ENCODE data around the gene TUBB4B. TPM values are rescaled to one million over a fixed set of nuclear protein-coding genes. Genes with fewer than 3 reads are reported as not detected.

TUBB4B gene
- polyA plus RNA-seq, 1 of the 3 experiments (the other 2 are of a cell fraction), result 508 TPM

DNA sequence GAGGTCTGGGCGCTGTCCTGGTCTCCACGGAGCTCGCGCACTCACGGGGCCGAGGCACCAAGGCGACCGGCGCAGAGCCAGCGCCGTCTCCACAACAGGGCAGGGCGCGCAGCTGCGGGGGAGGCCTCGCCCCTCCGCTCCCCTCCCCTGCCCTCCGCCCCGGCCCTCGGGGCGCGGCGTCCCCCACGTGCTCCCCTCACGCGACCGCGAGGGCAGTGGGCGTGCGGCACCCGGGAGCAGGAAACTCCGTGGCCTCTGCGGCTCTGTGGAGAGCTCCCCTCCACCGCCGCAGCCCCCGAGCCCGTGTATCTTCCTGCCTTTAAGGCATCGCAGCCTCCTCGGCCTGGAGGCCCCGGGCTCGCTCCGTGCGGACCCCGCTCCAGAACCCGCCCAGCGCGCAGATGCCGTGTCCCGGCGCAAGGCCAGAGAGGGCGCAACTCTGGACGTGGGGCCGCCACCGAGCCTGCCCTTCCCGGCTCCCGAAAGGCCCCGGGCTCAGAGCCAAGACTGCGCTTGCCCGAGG is 708 bp upstream of the TUBB4B start:
- peak; percentile 84 for DNase-seq
- H3K4me2 ChIP-seq, result peak overlapping the region; percentile 97
- H3K4me1 ChIP-seq (ENCODE audit: control insufficient read depth in 1 of 2, insufficient read depth in 2 of 2, low read depth in 1 of 2, low read length in 1 of 2), result peaks cover 17 to 37% of the 10 kb centered on the region in 2 experiments; a peak in 2 of 4 replicates
- no peaks in the 10 kb centered on the region for H3K9me3 ChIP-seq
- peak overlapping the region; percentile 57 to 71 for H3K4me3 ChIP-seq (ENCODE audit: low read depth in 2 of 2, low read length in 1 of 2)
- H3K9ac ChIP-seq, result peak overlapping the region; percentile 94
- peaks cover 13 to 20% of the 10 kb centered on the region in 2 experiments for H3K36me3 ChIP-seq (replicated peaks in 1 of 2; ENCODE audit: control insufficient read depth in 1 of 2, insufficient read depth in 2 of 2, low read length in 1 of 2)
- H3K9me2 ChIP-seq, result no peaks in the 10 kb centered on the region
- H2AFZ ChIP-seq (ENCODE audit: low read depth), result peak overlapping the region; percentile 58; the same call in 1 of the 2 replicates
- TF ChIP-seq CHD2 (IDR thresholded peaks at IDR 0.05; ENCODE audit: low read length, partially characterized antibody) (no peak), NFIC (IDR thresholded peaks at IDR 0.05; ENCODE audit: borderline replicate concordance) (peak; percentile 74), EZH2phosphoT487 (IDR thresholded peaks at IDR 0.05; ENCODE audit: borderline replicate concordance, low read depth) (no peak), TAF1 (IDR thresholded peaks at IDR 0.05; ENCODE audit: borderline replicate concordance, low read depth, low read length) (peak; percentile 65; the same call in 1 of the 2 replicates), TCF12 (IDR thresholded peaks at IDR 0.05) (no peak), NRF1 (IDR thresholded peaks at IDR 0.05; ENCODE audit: low read depth, low read length) (peak; percentile 59), MXI1 (IDR thresholded peaks at IDR 0.05; ENCODE audit: low read depth, low read length) (peak; percentile 84), SIN3A (IDR thresholded peaks at IDR 0.05; ENCODE audit: borderline replicate concordance, low read depth, low read length) (0 out of 2 replicates have a peak, but pooled peaks have one; percentile 6)
- TF ChIP-seq, protein P1, sequence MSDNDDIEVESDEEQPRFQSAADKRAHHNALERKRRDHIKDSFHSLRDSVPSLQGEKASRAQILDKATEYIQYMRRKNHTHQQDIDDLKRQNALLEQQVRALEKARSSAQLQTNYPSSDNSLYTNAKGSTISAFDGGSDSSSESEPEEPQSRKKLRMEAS (IDR thresholded peaks at IDR 0.05; ENCODE audit: low read depth), result peak; percentile 92
- TF ChIP-seq, protein P2, sequence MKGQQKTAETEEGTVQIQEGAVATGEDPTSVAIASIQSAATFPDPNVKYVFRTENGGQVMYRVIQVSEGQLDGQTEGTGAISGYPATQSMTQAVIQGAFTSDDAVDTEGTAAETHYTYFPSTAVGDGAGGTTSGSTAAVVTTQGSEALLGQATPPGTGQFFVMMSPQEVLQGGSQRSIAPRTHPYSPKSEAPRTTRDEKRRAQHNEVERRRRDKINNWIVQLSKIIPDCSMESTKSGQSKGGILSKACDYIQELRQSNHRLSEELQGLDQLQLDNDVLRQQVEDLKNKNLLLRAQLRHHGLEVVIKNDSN (IDR thresholded peaks at IDR 0.05; ENCODE audit: borderline replicate concordance, low read depth), result peak; percentile 63
- TF ChIP-seq, protein P3, sequence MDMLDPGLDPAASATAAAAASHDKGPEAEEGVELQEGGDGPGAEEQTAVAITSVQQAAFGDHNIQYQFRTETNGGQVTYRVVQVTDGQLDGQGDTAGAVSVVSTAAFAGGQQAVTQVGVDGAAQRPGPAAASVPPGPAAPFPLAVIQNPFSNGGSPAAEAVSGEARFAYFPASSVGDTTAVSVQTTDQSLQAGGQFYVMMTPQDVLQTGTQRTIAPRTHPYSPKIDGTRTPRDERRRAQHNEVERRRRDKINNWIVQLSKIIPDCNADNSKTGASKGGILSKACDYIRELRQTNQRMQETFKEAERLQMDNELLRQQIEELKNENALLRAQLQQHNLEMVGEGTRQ (IDR thresholded peaks at IDR 0.05; ENCODE audit: borderline replicate concordance, low read depth, low read length), result no peak; the same call in 1 of the 2 replicates
- CTCF ChIA-PET, result interaction anchor here (1.1 to 2.1 kb wide), 11 partner anchors 11 to 211 kb away, joined by 3 to 9 read pairs (median 4); partner anchors contain the start of genes EXD3, NELFB, NOXA1 and NPDC1
- POLR2A ChIA-PET, result interaction anchor here (0.8 to 6.4 kb wide), 20 partner anchors 10 to 170 kb away, joined by 3 to 83 read pairs (median 6); partner anchors contain the start of genes ANAPC2, CYSRT1, DPP7 and GRIN1
- H3K79me2 ChIP-seq (ENCODE audit: insufficient read depth), result peaks cover 55% of the 10 kb centered on the region
- H3K27me3 ChIP-seq (ENCODE audit: insufficient read depth), result no peaks in the 10 kb centered on the region
- H3F3A ChIP-seq (replicated peaks; ENCODE audit: insufficient read depth), result peaks cover 19% of the 10 kb centered on the region
- H3K27ac ChIP-seq (ENCODE audit: low read depth in 2 of 2, low read length in 1 of 2), result peak overlapping the region; percentile 95 to 98
- peaks cover 29% of the 10 kb centered on the region for H4K20me1 ChIP-seq (ENCODE audit: insufficient read depth)
- WGBS (ENCODE audit: low lambda C conversion rate), result no CpG with 5 or more reads among the region's 58 CpGs

DNA sequence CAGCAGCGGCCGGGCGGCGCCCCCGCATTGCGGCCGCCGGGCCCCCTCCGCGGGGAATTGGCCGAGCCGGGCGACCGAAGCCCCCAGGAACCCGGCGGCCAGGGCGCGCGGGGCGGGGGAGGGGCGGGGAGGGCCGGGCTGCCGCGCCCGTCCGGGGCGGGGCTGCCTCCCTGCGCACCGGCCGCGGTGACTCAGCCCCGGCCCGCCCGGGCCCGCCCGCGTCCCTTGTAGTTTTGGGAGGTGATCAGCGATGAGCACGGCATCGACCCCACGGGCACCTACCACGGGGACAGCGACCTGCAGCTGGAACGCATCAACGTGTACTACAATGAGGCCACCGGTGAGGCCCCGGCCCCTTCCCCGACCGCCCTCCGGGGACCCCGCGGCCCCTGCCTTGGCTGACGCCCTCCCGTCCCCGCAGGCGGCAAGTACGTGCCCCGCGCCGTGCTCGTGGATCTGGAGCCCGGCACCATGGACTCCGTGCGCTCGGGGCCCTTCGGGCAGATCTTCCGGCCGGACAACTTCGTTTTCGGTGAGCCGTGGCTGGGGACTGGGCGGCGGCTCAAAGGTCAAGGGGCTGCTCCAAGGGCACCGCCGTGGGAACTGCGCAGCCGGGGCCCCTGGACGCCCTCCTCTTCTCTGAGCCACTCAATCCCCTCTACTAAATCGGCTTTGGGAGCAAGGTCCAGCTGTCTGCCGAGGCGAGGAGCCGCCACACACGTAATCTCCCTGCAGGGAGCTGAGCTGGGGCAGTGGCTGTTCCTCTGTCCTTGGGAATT is 592 bp downstream of the TUBB4B start:
- Histone ChIP-seq H3K4me3 (ENCODE audit: low read depth in 2 of 2, low read length in 1 of 2) (peak overlapping the region; percentile 84 to 87), H3K9me3 (no peaks in the 10 kb centered on the region), H3K4me1 (ENCODE audit: control insufficient read depth in 1 of 2, insufficient read depth in 2 of 2, low read depth in 1 of 2, low read length in 1 of 2) (peaks cover 17 to 32% of the 10 kb centered on the region in 2 experiments; a peak in 2 of 4 replicates), H2AFZ (ENCODE audit: low read depth) (no peak overlapping the region), H3F3A (replicated peaks; ENCODE audit: insufficient read depth) (peaks cover 16% of the 10 kb centered on the region), H3K79me2 (ENCODE audit: insufficient read depth) (peaks cover 55% of the 10 kb centered on the region), H3K27me3 (ENCODE audit: insufficient read depth) (no peaks in the 10 kb centered on the region), H3K36me3 (replicated peaks in 1 of 2; ENCODE audit: control insufficient read depth in 1 of 2, insufficient read depth in 2 of 2, low read length in 1 of 2) (peaks cover 13 to 20% of the 10 kb centered on the region in 2 experiments), H3K9ac (peak overlapping the region; percentile 88), H4K20me1 (ENCODE audit: insufficient read depth) (peaks cover 29% of the 10 kb centered on the region), H3K4me2 (peak overlapping the region; percentile 98), H3K27ac (ENCODE audit: low read depth in 2 of 2, low read length in 1 of 2) (peak overlapping the region; percentile 59 to 91; a peak in 3 of 4 replicates), H3K9me2 (no peaks in the 10 kb centered on the region)
- no peak for TF ChIP-seq NFIC (IDR thresholded peaks at IDR 0.05; ENCODE audit: borderline replicate concordance)
- no peak for TF ChIP-seq RAD21 (IDR thresholded peaks at IDR 0.05; ENCODE audit: low read length)
- no peak for TF ChIP-seq EP300 (IDR thresholded peaks at IDR 0.05; ENCODE audit: borderline replicate concordance in 1 of 2, low read depth in 1 of 2, low read length in 1 of 2)
- TF ChIP-seq SIN3A (IDR thresholded peaks at IDR 0.05; ENCODE audit: borderline replicate concordance, low read depth, low read length), result no peak
- peak; percentile 75 for DNase-seq
- 0% methylated on average over 10 of the region's 83 CpGs for WGBS (ENCODE audit: low lambda C conversion rate)
- ChIA-PET POLR2A (interaction anchor here (0.6 to 6.4 kb wide), 14 partner anchors 9 to 291 kb away, joined by 3 to 83 read pairs (median 8); partner anchors contain the start of genes ANAPC2, CYSRT1, DPP7 and GRIN1), CTCF (interaction anchor here (1.1 to 2.0 kb wide), 5 partner anchors 12 to 212 kb away, joined by 3 to 10 read pairs (median 4); partner anchors contain the start of genes ANAPC2, EXD3, NELFB and NOXA1)

Data from SK-N-SH (cell line).